ENCODE measurements around the gene SUN5.
"Not testable (repeated sequence)": the region's sequence is repeated elsewhere in the genome, so short reads cannot be mapped to it uniquely, and the experiment has no call there.

SUN5 gene

GRCh38 chr20:32965115-32965514 is 39.1 kb downstream of the SUN5 start:
- no peak for DNase-seq (ENCODE audit: low read depth)

- no peak for DNase-seq (ENCODE audit: low read depth)
Observed at GRCh38 chr20:32964575-32964974, 39.7 kb downstream of the SUN5 start.

DNA sequence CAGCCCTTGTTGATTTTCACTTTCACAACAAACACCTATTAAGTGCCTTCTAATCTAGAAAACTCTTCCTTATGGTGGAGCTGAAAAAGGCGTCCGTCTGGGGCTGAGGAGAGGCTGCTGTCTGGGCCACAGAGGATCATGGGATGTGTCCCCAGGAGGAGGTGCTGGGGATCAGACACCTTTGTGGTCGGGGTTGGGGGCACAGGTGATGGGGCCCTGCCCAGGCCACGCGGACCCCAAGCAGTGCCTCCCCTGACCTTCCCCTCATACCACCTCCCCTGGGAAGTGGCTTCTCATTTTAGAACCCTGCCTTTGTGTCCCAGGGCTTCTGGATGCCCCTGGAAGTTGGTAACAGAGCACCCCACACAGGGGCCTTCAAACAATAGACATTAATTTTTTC is 41.1 kb downstream of the SUN5 start:
- no peak for DNase-seq (ENCODE audit: low read depth)

- DNase-seq (ENCODE audit: low read depth) = not testable (repeated sequence)
Observed at GRCh38 chr20:32962646-32963045, 41.6 kb downstream of the SUN5 start.

DNA sequence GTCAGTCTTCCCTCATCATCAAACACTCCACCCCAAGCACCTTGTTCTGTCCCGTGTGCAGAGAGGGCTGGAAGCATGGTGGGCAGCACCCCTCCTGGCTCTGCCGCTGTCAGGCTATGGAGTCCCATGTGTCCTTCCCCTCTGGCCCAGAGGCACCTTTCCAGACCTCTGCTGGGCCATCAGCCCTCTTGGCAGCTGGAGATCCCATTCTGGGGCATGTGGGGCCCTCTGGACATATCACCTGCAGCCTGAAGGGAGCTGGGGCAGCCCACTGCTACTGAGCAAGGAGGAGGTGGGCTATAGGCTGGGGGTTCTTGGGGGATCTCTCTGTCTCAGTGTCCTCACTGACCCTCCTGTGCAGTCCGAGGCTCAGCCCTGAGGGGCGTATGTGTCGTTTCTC is 42.2 kb downstream of the SUN5 start:
- no peak for DNase-seq (ENCODE audit: low read depth)

DNA sequence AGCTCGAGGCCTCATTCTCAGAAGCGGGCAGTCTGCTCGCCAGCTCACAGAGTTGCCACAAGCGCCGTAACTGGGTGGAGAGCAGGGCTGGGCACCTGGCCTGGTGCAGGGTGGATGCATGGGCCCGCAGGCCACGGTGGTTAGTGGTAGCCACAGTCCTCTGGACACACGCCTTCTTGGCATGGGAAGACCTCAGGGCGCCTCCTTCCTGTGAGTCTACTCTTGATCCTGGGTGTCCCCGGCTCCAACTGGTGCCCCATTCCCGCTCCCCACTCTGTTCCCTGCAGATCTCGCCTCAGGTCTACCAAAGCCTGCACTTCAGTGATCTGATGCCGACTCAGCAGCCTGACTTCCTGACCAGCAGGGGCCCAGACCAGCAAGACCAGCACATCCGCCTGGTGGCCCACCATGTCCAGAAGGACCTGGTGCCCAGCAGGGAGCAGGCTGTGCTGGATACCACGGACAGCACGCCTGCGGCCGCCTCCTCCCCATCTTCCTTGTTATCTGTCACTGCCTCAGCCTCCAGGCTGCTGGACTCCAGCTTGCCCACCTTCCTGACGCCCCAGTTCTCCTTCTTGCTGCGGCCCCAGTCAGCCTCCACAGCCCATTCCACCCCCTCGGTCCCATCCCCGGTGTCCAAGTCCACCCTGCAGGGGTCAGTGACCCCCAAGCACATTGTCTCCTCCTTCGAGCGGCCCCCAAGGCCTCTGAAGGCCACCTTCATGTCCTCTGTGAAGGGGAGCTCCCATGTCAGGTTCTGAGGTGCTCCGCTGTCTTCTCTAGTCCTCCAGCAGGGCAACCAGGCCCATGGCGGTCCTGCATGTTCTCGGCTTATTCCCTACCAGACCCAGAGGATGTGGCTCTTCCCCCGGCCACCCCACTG is 43.1 kb downstream of the SUN5 start:
- DNase-seq (ENCODE audit: low read depth) = no peak

DNA sequence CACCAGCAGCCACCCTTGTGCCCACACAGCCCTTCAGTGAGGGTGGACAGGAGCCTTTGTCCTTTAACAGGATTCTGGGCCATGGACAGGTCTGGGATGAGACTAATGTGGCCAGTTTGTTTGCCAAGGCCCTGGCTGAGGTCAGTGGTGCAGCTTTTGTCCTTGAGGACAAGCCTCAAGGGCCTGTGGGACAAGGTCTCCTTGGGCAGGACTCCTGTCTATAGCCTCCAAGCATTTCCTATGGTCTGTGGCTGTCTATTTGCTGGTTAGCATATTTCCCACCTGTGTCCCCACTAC is 44.1 kb downstream of the SUN5 start:
- no peak for DNase-seq (ENCODE audit: low read depth)

- DNase-seq (ENCODE audit: low read depth) = no peak
Observed at GRCh38 chr20:32959351-32960221, 44.6 kb downstream of the SUN5 start.

- DNase-seq (ENCODE audit: low read depth) = no peak
Observed at GRCh38 chr20:32958574-32958973, 45.7 kb downstream of the SUN5 start.

GRCh38 chr20:32957459-32957858 is 46.8 kb downstream of the SUN5 start:
- DNase-seq (ENCODE audit: low read depth) = no peak

- not testable (repeated sequence) for DNase-seq (ENCODE audit: low read depth)
Observed at GRCh38 chr20:32950539-32950938, 53.7 kb downstream of the SUN5 start.

DNA sequence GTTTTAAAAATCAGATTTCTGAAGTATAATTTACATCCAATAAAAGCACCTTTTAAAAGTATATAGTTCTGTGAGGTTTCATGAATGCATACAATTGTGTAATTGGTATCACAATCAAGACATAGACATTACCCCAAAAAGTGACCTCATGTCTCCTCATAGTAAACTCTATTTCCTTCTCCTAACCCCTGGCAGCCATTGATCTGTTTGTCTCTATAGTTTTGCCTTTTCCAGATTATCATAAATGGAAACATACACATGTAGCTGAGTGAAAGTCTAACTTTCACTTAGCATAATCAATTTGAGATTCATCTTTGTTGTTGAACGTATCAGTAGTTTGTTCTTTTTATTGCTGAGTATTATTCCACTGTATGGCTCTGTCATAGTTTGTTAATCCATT is 57.6 kb downstream of the SUN5 start:
- DNase-seq (ENCODE audit: low read depth) = no peak

GRCh38 chr20:32945710-32946221 is 58.5 kb downstream of the SUN5 start:
- peak; percentile 37 for DNase-seq (ENCODE audit: low read depth)

GRCh38 chr20:32943490-32944052 is 60.7 kb downstream of the SUN5 start:
- no peak for DNase-seq (ENCODE audit: low read depth)

GRCh38 chr20:32941155-32941885 is 62.9 kb downstream of the SUN5 start:
- DNase-seq (ENCODE audit: low read depth) = no peak

DNA sequence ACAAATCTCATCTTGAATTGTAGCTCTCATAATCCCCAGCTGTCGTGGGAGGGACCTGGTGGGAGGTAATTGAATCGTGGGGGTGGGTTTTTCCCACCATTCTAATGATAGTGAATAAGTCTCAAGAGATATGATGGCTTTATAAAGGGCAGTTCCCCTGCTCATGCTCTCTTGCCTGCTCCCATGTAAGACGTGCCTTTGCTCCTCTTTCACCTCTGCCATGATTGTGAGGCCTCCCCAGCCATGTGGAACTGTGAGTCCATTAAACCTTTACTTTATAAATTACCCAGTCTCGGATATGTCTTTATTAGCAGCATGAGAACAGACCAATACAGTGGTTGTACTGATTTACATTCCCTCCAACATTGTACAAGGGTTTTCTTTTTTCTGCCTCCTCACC is 69.7 kb downstream of the SUN5 start:
- DNase-seq (ENCODE audit: low read depth) = no peak
